MM.1S (cell line): ENCODE measurements around the gene CISTR.

Experiments
- DNase-seq: peaks from one replicate; pipeline ENCODE4 v3.0.0-alpha.2; 2015
- H2AFZ ChIP-seq: fragments of 300-600 bp; sonication (generic); 2 replicates; pipeline ENCODE4 v1.6.0; 2016; ENCODE audit warnings: antibody characterized with exemption, low read length
- H3F3A ChIP-seq: fragments of 300-600 bp; sonication (generic); 2 replicates; pipeline ENCODE4 v1.6.1; 2016; ENCODE audit warnings: mild to moderate bottlenecking, antibody characterized with exemption, low read length, moderate library complexity, mixed read lengths; ENCODE audit not compliant: insufficient read depth
- H3K27ac ChIP-seq: fragments of 300-600 bp; sonication (generic); 2 replicates; pipeline ENCODE4 v1.5.1; 2016; ENCODE audit warnings: mild to moderate bottlenecking, low read length
- H3K27me3 ChIP-seq: fragments of 300-600 bp; sonication (generic); replicated peaks from 2 replicates; pipeline ENCODE4 v1.6.0; 2016; ENCODE audit warnings: low read length; ENCODE audit not compliant: insufficient read depth
- H3K36me3 ChIP-seq: fragments of 300-600 bp; sonication (generic); replicated peaks from 2 replicates; pipeline ENCODE4 v1.6.1; 2016; ENCODE audit warnings: mild to moderate bottlenecking, low read length, mixed read lengths; ENCODE audit not compliant: insufficient read depth
- H3K4me1 ChIP-seq: fragments of 300-600 bp; sonication (generic); 2 replicates; pipeline ENCODE4 v1.6.1; 2016; ENCODE audit warnings: low read length, mixed read lengths
- H3K4me2 ChIP-seq: fragments of 300-600 bp; sonication (generic); 2 replicates; pipeline ENCODE4 v1.6.0; 2016; ENCODE audit warnings: low read depth, low read length
- H3K4me3 ChIP-seq: fragments of 300-600 bp; sonication (generic); 2 replicates; pipeline ENCODE4 v1.5.1; 2016; ENCODE audit warnings: low read length, mixed read lengths
- H3K79me2 ChIP-seq: fragments of 300-600 bp; sonication (generic); 2 replicates; pipeline ENCODE4 v1.6.1; 2016; ENCODE audit warnings: mixed run types, low read length, mixed read lengths
- H3K9ac ChIP-seq: fragments of 300-600 bp; sonication (generic); 2 replicates; pipeline ENCODE4 v1.6.1; 2016; ENCODE audit warnings: low read length, mixed read lengths
- H3K9me2 ChIP-seq: fragments of 300-600 bp; sonication (generic); replicated peaks from 2 replicates; pipeline ENCODE4 v1.6.1; 2016; ENCODE audit warnings: mild to moderate bottlenecking, low read length, mixed read lengths; ENCODE audit not compliant: insufficient read depth
- H3K9me3 ChIP-seq: fragments of 300-600 bp; sonication (generic); replicated peaks from 2 replicates; pipeline ENCODE4 v1.6.1; 2016; ENCODE audit warnings: mild to moderate bottlenecking, low read length, mixed read lengths; ENCODE audit not compliant: insufficient read depth
- H4K20me1 ChIP-seq: fragments of 300-600 bp; sonication (generic); 2 replicates; pipeline ENCODE4 v1.6.1; 2016; ENCODE audit warnings: mild to moderate bottlenecking, low read length, moderate library complexity, mixed read lengths; ENCODE audit not compliant: insufficient read depth
- EZH2 ChIP-seq: fragments of 300-600 bp; sonication (generic); optimal IDR thresholded peaks from 2 replicates; pipeline ENCODE3; 2017; ENCODE audit warnings: low read depth, mild to moderate bottlenecking, antibody characterized with exemption, low read length, mixed read lengths
- EZH2phosphoT487 ChIP-seq: fragments of 300-600 bp; sonication (generic); IDR thresholded peaks from 2 replicates; pipeline ENCODE4 v1.6.1; 2018; ENCODE audit warnings: antibody characterized with exemption, low read length
- TF ChIP-seq, protein P1 (sequence below): fragments of 300-600 bp; sonication (generic); IDR thresholded peaks from 2 replicates; pipeline ENCODE4 v1.5.1; 2016; ENCODE audit warnings: antibody characterized with exemption, low read length, mixed read lengths

Gene CISTR

DNA sequence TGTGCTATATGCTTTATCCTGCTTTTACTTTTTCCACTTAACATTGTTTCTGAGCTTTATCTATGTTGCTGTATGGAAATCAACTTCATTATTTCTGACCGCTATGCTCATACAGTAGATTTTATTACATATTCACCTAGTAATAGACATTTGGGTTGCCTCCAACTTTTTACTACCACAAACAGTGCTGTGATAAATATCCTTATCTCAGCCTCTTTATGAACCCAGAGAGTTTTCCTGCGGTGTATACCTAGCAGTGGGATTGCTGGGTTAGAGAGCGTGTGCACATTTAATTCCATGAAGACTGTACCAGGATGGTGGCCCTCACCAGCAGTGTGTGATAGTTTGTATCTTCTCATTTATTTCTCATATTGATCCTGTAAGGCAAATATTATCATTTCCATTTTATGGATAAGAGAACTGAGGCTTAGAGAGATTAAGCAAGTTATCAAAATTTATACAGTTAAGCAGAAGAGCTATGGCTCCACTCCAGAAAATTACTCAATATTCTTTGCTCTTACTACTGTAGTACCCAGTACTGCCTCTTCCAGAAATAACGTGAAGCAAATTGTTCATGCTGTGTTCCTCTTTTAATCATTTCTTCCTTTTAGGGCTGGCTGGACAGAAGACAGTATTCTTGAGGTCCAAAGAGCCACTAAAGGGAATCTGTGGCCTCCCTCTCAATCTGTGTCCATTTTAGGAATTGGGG, 26.3 kb upstream of the CISTR start:
- Histone ChIP-seq H3K9ac (no peak overlapping the region), H3K4me3 (no peak overlapping the region), H3F3A (no peaks in the 10 kb centered on the region), H3K27me3 (no peaks in the 10 kb centered on the region), H3K27ac (no peak overlapping the region), H3K4me2 (no peak overlapping the region), H3K9me2 (no peaks in the 10 kb centered on the region), H3K4me1 (no peaks in the 10 kb centered on the region), H2AFZ (no peak overlapping the region), H3K9me3 (no peaks in the 10 kb centered on the region), H3K36me3 (no peaks in the 10 kb centered on the region), H3K79me2 (no peaks in the 10 kb centered on the region), H4K20me1 (no peaks in the 10 kb centered on the region)
- no peak for DNase-seq
- no peak for TF ChIP-seq EZH2phosphoT487
- TF ChIP-seq, protein P1, sequence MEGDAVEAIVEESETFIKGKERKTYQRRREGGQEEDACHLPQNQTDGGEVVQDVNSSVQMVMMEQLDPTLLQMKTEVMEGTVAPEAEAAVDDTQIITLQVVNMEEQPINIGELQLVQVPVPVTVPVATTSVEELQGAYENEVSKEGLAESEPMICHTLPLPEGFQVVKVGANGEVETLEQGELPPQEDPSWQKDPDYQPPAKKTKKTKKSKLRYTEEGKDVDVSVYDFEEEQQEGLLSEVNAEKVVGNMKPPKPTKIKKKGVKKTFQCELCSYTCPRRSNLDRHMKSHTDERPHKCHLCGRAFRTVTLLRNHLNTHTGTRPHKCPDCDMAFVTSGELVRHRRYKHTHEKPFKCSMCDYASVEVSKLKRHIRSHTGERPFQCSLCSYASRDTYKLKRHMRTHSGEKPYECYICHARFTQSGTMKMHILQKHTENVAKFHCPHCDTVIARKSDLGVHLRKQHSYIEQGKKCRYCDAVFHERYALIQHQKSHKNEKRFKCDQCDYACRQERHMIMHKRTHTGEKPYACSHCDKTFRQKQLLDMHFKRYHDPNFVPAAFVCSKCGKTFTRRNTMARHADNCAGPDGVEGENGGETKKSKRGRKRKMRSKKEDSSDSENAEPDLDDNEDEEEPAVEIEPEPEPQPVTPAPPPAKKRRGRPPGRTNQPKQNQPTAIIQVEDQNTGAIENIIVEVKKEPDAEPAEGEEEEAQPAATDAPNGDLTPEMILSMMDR = no peak
- TF ChIP-seq EZH2 = no peak

DNA sequence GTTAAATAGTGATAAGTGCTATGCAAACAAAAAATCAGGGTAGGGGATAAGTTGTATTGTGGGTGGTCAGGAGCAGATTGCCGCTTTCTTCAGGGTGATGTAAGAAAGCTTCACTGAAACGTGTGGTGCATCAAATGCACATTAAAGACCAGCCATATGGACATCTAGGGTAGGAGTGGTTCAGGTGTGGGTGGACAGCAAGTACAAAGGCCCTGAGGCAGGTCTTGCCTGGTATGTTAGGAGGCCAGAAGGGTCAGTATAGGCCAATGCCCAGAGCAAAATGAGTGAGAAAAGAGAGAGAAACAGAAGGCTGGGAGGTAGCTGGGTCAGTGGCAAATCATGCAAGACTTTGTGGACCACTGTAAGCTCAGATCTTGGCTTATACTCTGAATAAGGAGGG, 25.6 kb upstream of the CISTR start:
- Histone ChIP-seq H3K9ac (no peak overlapping the region), H3K4me1 (no peaks in the 10 kb centered on the region), H3K9me3 (no peaks in the 10 kb centered on the region), H3F3A (no peaks in the 10 kb centered on the region), H3K27ac (no peak overlapping the region), H3K9me2 (no peaks in the 10 kb centered on the region), H3K4me3 (no peak overlapping the region), H3K4me2 (no peak overlapping the region), H3K79me2 (no peaks in the 10 kb centered on the region), H3K27me3 (no peaks in the 10 kb centered on the region), H3K36me3 (no peaks in the 10 kb centered on the region), H2AFZ (no peak overlapping the region), H4K20me1 (no peaks in the 10 kb centered on the region)
- TF ChIP-seq EZH2phosphoT487 (no peak), EZH2 (no peak)
- TF ChIP-seq, protein P1 = no peak
- DNase-seq = no peak

DNA sequence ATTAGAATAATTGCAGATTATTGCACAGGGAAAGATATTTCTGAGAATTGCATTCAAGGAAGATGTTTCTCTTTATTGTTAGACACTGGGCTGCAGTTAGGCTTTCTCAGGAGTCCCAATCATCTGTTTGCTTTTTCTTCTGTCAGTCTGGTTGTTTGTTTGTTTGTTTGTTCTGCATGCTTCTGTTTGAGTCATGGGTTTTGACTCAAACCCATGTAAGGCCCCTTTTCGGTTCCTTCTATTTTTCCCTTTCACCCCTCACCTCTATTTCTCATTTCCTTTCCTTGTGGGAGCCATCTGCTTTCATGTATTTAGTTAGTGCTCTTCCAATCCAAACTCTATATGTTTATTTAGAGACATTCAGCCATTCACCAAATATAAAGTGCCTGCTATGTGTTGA, 25.1 kb upstream of the CISTR start:
- H3K36me3 ChIP-seq = no peaks in the 10 kb centered on the region
- DNase-seq = no peak
- H3K9me3 ChIP-seq = no peaks in the 10 kb centered on the region
- H3K4me2 ChIP-seq = no peak overlapping the region
- H3K4me3 ChIP-seq = no peak overlapping the region
- no peaks in the 10 kb centered on the region for H3K27me3 ChIP-seq
- no peak for TF ChIP-seq EZH2phosphoT487
- TF ChIP-seq, protein P1 = no peak
- no peak for TF ChIP-seq EZH2
- H3K9ac ChIP-seq = no peak overlapping the region
- H3K27ac ChIP-seq = no peak overlapping the region
- no peaks in the 10 kb centered on the region for H3K4me1 ChIP-seq
- no peaks in the 10 kb centered on the region for H3F3A ChIP-seq
- no peaks in the 10 kb centered on the region for H3K9me2 ChIP-seq
- H2AFZ ChIP-seq = no peak overlapping the region
- H3K79me2 ChIP-seq = no peaks in the 10 kb centered on the region
- H4K20me1 ChIP-seq = no peaks in the 10 kb centered on the region
